Neural progenitor cell (in vitro differentiated cells): ENCODE measurements around the gene PSMD8. TPM values are rescaled to one million over a fixed set of nuclear protein-coding genes. Genes with fewer than 3 reads are reported as not detected.

Source experiments
- DNase-seq: peaks from one replicate; pipeline ENCODE4 v3.0.0-alpha.2; 2016; ENCODE audit warnings: low spot score
- H2AFZ ChIP-seq: fragments of 200-600 bp; sonication (generic); replicated peaks from 2 replicates; pipeline ENCODE4 v1.6.1; 2016; ENCODE audit warnings: antibody characterized with exemption
- H3F3A ChIP-seq: fragments of 200-600 bp; sonication (generic); 2 replicates; pipeline ENCODE4 v1.6.1; 2016; ENCODE audit warnings: antibody characterized with exemption, low read depth
- H3K27ac ChIP-seq: fragments of 200-600 bp; sonication (generic); 2 replicates; pipeline ENCODE4 v1.5.1; 2016; ENCODE audit warnings: mild to moderate bottlenecking
- H3K27me3 ChIP-seq: fragments of 200-600 bp; sonication (generic); 2 replicates; pipeline ENCODE4 v1.6.1; 2016; ENCODE audit warnings: mild to moderate bottlenecking, moderate library complexity
- H3K36me3 ChIP-seq: fragments of 200-600 bp; sonication (generic); 2 replicates; pipeline ENCODE4 v1.5.1; 2016
- H3K4me1 ChIP-seq: fragments of 200-600 bp; sonication (generic); 2 replicates; pipeline ENCODE4 v1.6.1; 2016; ENCODE audit warnings: mixed run types
- H3K4me2 ChIP-seq: fragments of 200-600 bp; sonication (generic); 2 replicates; pipeline ENCODE4 v1.6.1; 2016
- H3K4me3 ChIP-seq: fragments of 200-600 bp; sonication (generic); 2 replicates; pipeline ENCODE4 v1.5.1; 2016
- H3K79me2 ChIP-seq: fragments of 200-600 bp; sonication (generic); 2 replicates; pipeline ENCODE4 v1.6.1; 2016; ENCODE audit warnings: low read depth
- H3K9ac ChIP-seq: fragments of 200-600 bp; sonication (generic); 2 replicates; pipeline ENCODE4 v1.6.1; 2016
- H3K9me3 ChIP-seq: fragments of 200-600 bp; sonication (generic); 2 replicates; pipeline ENCODE4 v1.5.1; 2016; ENCODE audit warnings: low read depth
- H4K20me1 ChIP-seq: fragments of 200-600 bp; sonication (generic); 2 replicates; pipeline ENCODE4 v1.6.1; 2016; ENCODE audit warnings: low read depth
- H3K27ac Mint-ChIP-seq: 3 replicates; pipeline ENCODE4 v1.8.0; 2021; ENCODE audit warnings: mixed read lengths
- H3K27me3 Mint-ChIP-seq: 2 replicates; pipeline ENCODE4 v1.8.0; 2022; ENCODE audit warnings: low read depth, mild to moderate bottlenecking, inconsistent platforms, moderate library complexity, mixed read lengths; ENCODE audit not compliant: insufficient read depth
- H3K36me3 Mint-ChIP-seq: 3 replicates; pipeline ENCODE4 v1.8.0; 2021; ENCODE audit warnings: mixed read lengths
- H3K4me1 Mint-ChIP-seq: 3 replicates; pipeline ENCODE4 v1.8.0; 2021; ENCODE audit warnings: mixed read lengths
- H3K4me3 Mint-ChIP-seq: 3 replicates; pipeline ENCODE4 v1.8.0; 2021; ENCODE audit warnings: mild to moderate bottlenecking, moderate library complexity, mixed read lengths
- H3K9me3 Mint-ChIP-seq: 3 replicates; pipeline ENCODE4 v1.8.0; 2020; ENCODE audit warnings: mixed read lengths
- EZH2 ChIP-seq: fragments of 200-600 bp; sonication (generic); IDR thresholded peaks from 2 replicates; pipeline ENCODE4 v1.6.1; 2017; ENCODE audit warnings: antibody characterized with exemption, mild to moderate bottlenecking, moderate library complexity
- EZH2phosphoT487 ChIP-seq: fragments of 200-600 bp; sonication (generic); IDR thresholded peaks from 2 replicates; pipeline ENCODE4 v1.6.1; 2017; ENCODE audit warnings: antibody characterized with exemption
- total RNA-seq: library from RNA; depleted of rRNA; stranded (reverse); fragments of >200 nt; gene quantifications from 2 replicates; pipeline ENCODE4 v1.2.3, GENCODE V29; 2015; ENCODE audit warnings: low replicate concordance
- TF ChIP-seq, protein P1 (sequence below): fragments of 200-600 bp; sonication (generic); IDR thresholded peaks from 2 replicates; pipeline ENCODE4 v1.5.1; 2017; ENCODE audit warnings: antibody characterized with exemption, mild to moderate bottlenecking

PSMD8 gene
- total RNA-seq, 1 donor from 2014 or later, result 119 TPM

DNA sequence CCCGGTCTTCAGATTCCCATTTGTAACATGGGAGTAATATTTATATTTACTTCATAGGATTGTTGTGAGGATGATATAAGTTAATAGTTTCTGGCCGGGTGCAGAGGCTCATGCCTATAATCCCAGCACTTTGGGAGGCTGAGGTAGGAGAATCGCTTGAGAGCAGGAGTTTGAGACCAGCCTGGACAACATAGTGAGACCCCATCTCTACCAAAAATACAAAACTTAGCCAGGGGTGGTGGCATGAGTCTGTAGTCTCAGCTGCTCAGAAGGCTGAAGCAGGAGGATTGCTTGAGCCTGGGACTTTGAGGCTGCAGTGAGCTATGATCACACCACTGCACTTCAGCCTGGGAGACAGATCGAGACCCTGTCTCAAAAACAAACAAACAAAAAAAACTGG is 27.5 kb upstream of the PSMD8 start:
- H3K27me3 Mint-ChIP-seq, result peaks cover 3% of the 10 kb centered on the region
- no peak for DNase-seq
- no peaks in the 10 kb centered on the region for H3K36me3 Mint-ChIP-seq
- no peak overlapping the region for H3K4me3 Mint-ChIP-seq
- no peaks in the 10 kb centered on the region for H3K9me3 Mint-ChIP-seq
- no peak overlapping the region for H3K27ac ChIP-seq
- no peaks in the 10 kb centered on the region for H3K4me1 ChIP-seq
- no peaks in the 10 kb centered on the region for H3K79me2 ChIP-seq
- no peak overlapping the region for H3K9ac ChIP-seq
- no peaks in the 10 kb centered on the region for H3K27me3 ChIP-seq
- H3K4me3 ChIP-seq, result no peak overlapping the region
- no peak overlapping the region for H2AFZ ChIP-seq
- no peaks in the 10 kb centered on the region for H3K36me3 ChIP-seq
- H4K20me1 ChIP-seq, result no peaks in the 10 kb centered on the region
- no peaks in the 10 kb centered on the region for H3K4me1 Mint-ChIP-seq
- peaks cover 3% of the 10 kb centered on the region for H3F3A ChIP-seq
- no peak overlapping the region for H3K27ac Mint-ChIP-seq
- no peak overlapping the region for H3K4me2 ChIP-seq
- TF ChIP-seq EZH2phosphoT487, result no peak
- TF ChIP-seq, protein P1, sequence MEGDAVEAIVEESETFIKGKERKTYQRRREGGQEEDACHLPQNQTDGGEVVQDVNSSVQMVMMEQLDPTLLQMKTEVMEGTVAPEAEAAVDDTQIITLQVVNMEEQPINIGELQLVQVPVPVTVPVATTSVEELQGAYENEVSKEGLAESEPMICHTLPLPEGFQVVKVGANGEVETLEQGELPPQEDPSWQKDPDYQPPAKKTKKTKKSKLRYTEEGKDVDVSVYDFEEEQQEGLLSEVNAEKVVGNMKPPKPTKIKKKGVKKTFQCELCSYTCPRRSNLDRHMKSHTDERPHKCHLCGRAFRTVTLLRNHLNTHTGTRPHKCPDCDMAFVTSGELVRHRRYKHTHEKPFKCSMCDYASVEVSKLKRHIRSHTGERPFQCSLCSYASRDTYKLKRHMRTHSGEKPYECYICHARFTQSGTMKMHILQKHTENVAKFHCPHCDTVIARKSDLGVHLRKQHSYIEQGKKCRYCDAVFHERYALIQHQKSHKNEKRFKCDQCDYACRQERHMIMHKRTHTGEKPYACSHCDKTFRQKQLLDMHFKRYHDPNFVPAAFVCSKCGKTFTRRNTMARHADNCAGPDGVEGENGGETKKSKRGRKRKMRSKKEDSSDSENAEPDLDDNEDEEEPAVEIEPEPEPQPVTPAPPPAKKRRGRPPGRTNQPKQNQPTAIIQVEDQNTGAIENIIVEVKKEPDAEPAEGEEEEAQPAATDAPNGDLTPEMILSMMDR, result no peak
- no peak for TF ChIP-seq EZH2
- H3K9me3 ChIP-seq, result no peaks in the 10 kb centered on the region

DNA sequence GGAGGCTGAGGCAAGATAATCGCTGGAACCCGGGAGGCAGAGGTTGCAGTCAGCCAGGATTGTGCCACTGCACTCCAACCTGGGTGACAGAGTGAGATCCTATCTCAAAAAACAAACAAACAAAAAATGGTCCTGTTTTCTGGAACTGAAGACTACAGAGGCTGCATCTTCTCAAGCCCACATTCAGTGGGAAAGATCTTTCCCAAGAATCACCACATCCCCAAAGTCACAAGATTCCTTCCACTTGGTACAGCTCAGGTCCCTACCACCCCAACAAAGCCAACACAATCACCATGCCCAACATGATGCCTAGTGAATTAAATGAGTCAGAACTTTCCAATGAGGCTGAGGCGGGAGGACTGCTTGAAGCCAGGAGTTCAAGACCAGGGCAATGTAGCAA is 23.5 kb upstream of the PSMD8 start:
- no peak overlapping the region for H3K4me3 ChIP-seq
- peak overlapping the region; percentile 27 for H3K27ac Mint-ChIP-seq
- H3K79me2 ChIP-seq, result no peaks in the 10 kb centered on the region
- no peaks in the 10 kb centered on the region for H4K20me1 ChIP-seq
- no peaks in the 10 kb centered on the region for H3K9me3 Mint-ChIP-seq
- no peaks in the 10 kb centered on the region for H3K36me3 ChIP-seq
- no peak overlapping the region for H3K4me3 Mint-ChIP-seq
- no peak overlapping the region for H2AFZ ChIP-seq
- DNase-seq, result no peak
- H3K27ac ChIP-seq, result no peak overlapping the region
- no peaks in the 10 kb centered on the region for H3K4me1 ChIP-seq
- no peaks in the 10 kb centered on the region for H3K36me3 Mint-ChIP-seq
- H3K4me2 ChIP-seq, result no peak overlapping the region
- no peaks in the 10 kb centered on the region for H3K27me3 ChIP-seq
- TF ChIP-seq, protein P1, result no peak
- peaks cover 3% of the 10 kb centered on the region for H3F3A ChIP-seq
- H3K27me3 Mint-ChIP-seq, result peaks cover 6% of the 10 kb centered on the region
- no peaks in the 10 kb centered on the region for H3K9me3 ChIP-seq
- peaks cover 10% of the 10 kb centered on the region for H3K4me1 Mint-ChIP-seq
- H3K9ac ChIP-seq, result no peak overlapping the region

DNA sequence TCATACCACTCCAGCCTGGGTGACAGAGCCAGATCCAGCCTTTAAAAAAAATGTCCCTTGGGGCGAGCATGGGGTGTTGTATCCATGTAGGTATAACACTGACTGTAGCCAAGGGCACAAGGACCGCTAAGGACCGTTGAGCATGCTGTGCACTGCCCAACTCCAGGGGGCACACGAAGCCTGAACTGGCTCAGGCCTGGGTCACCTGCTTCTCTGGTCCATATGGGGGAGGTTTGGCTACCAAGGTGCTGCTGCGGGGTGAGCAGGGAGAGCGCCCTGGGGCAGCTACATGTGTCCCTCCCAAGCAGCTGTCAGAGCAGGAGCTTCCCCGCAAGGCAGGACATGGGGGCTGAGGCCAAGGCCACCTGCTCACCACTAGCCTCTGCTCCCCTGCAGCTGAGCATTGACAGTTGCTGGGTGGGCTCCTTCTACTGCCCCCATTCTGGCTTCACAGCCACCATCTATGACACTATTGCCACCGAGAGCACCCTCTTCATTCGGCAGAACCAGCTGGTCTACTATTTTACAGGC is 22.4 kb upstream of the PSMD8 start:
- H3K27me3 Mint-ChIP-seq, result peaks cover 6% of the 10 kb centered on the region
- no peak overlapping the region for H3K4me2 ChIP-seq
- no peaks in the 10 kb centered on the region for H3K36me3 Mint-ChIP-seq
- no peaks in the 10 kb centered on the region for H3K9me3 Mint-ChIP-seq
- H3K27me3 ChIP-seq, result peaks cover 10% of the 10 kb centered on the region
- DNase-seq, result no peak
- H3F3A ChIP-seq, result peaks cover 3% of the 10 kb centered on the region
- peaks cover 10% of the 10 kb centered on the region for H3K4me1 Mint-ChIP-seq
- no peak overlapping the region for H3K27ac Mint-ChIP-seq
- H3K4me3 Mint-ChIP-seq, result no peak overlapping the region
- H4K20me1 ChIP-seq, result no peaks in the 10 kb centered on the region
- H3K4me3 ChIP-seq, result no peak overlapping the region
- H3K9ac ChIP-seq, result no peak overlapping the region
- no peaks in the 10 kb centered on the region for H3K36me3 ChIP-seq
- TF ChIP-seq EZH2phosphoT487, result no peak
- TF ChIP-seq, protein P1, result no peak
- no peak for TF ChIP-seq EZH2
- H3K9me3 ChIP-seq, result no peaks in the 10 kb centered on the region
- H3K27ac ChIP-seq, result no peak overlapping the region
- H3K79me2 ChIP-seq, result no peaks in the 10 kb centered on the region
- H3K4me1 ChIP-seq, result no peaks in the 10 kb centered on the region
- no peak overlapping the region for H2AFZ ChIP-seq
